IMR-90 (cell line): ENCODE results near the gene MRPS10. TPM values are rescaled to one million over a fixed set of nuclear protein-coding genes. Genes with fewer than 3 reads are reported as not detected.

Experiments used
- ATAC-seq: fragments of 200-7000 bp; cut with Tn5 transposase; 2 replicates; pipeline ENCODE4 v1.9.1; 2020; ENCODE audit warnings: low read depth, mild to moderate bottlenecking, moderate library complexity
- BruUV-seq: library from RNA; stranded (reverse); fragments of 400-500 nt; replicated peaks from 2 replicates; lab custom pipeline; 2021; lab: Mats Ljungman, UMichigan
- CTCF ChIA-PET: fragments of 300-600 bp; formaldehyde crosslinking; extraction: SDS; loops from one replicate; lab custom pipeline; 2021; ENCODE audit warnings: antibody characterized with exemption; lab: Yijun Ruan, JAX
- POLR2A ChIA-PET: fragments of 300-600 bp; sonication (Branson Sonifier 250); formaldehyde crosslinking; loops from one replicate; lab custom pipeline; 2022; ENCODE audit warnings: antibody characterized with exemption; ENCODE audit not compliant: unreplicated experiment; lab: Charles Lee
- DNase-seq: peaks from one replicate; pipeline ENCODE4 v3.0.0; 2013
- H2AFZ ChIP-seq: replicated peaks from 2 replicates; pipeline ENCODE3; 2013; ENCODE audit warnings: low read length, mild to moderate bottlenecking; ENCODE audit not compliant: poor library complexity
- H2AK5ac ChIP-seq: 2 replicates; pipeline ENCODE4 v1.6.1; 2013; ENCODE audit warnings: low read depth, low read length, inconsistent platforms
- H2AK9ac ChIP-seq: replicated peaks from 2 replicates; pipeline ENCODE3; 2013; ENCODE audit warnings: mild to moderate bottlenecking, low read depth, low read length, moderate library complexity; ENCODE audit not compliant: poor library complexity
- H2BK120ac ChIP-seq: 2 replicates; pipeline ENCODE4 v1.6.1; 2013; ENCODE audit warnings: low read depth, low read length, inconsistent platforms
- H2BK15ac ChIP-seq: 3 replicates; pipeline ENCODE4 v1.6.1; 2013; ENCODE audit warnings: low read depth, low read length, inconsistent platforms
- H2BK20ac ChIP-seq: 2 replicates; pipeline ENCODE4 v1.6.1; 2013; ENCODE audit warnings: low read depth, mild to moderate bottlenecking, inconsistent platforms, low read length, moderate library complexity
- H2BK5ac ChIP-seq: 2 replicates; pipeline ENCODE4 v1.6.1; 2013; ENCODE audit warnings: mild to moderate bottlenecking, low read depth, low read length, inconsistent platforms; ENCODE audit not compliant: poor library complexity, severe bottlenecking
- H3K14ac ChIP-seq: replicated peaks from 2 replicates; pipeline ENCODE4 v1.6.1; 2013; ENCODE audit warnings: low read depth, low read length, inconsistent platforms
- H3K18ac ChIP-seq: 2 replicates; pipeline ENCODE4 v1.6.1; 2013; ENCODE audit warnings: low read depth, low read length, control low read depth
- H3K23ac ChIP-seq: 2 replicates; pipeline ENCODE4 v1.6.1; 2013; ENCODE audit warnings: low read depth, low read length, inconsistent platforms
- H3K27ac ChIP-seq: 2 replicates; pipeline ENCODE4 v1.5.1; 2013; ENCODE audit warnings: mild to moderate bottlenecking, control low read depth, low read length; ENCODE audit not compliant: insufficient read depth
- H3K27me3 ChIP-seq: 2 replicates; pipeline ENCODE4 v1.6.1; 2013; ENCODE audit warnings: low read length; ENCODE audit not compliant: control insufficient read depth, insufficient read depth
- H3K36me3 ChIP-seq: 2 replicates; pipeline ENCODE4 v1.6.1; 2013; ENCODE audit warnings: low read length, mixed read lengths; ENCODE audit not compliant: control insufficient read depth, insufficient read depth
- H3K4ac ChIP-seq: 2 replicates; pipeline ENCODE4 v1.6.1; 2013; ENCODE audit warnings: low read depth, low read length, inconsistent platforms
- H3K4me1 ChIP-seq: 2 replicates; pipeline ENCODE4 v1.6.1; 2013; ENCODE audit warnings: low read length, mixed read lengths; ENCODE audit not compliant: control insufficient read depth, insufficient read depth
- H3K4me2 ChIP-seq: 2 replicates; pipeline ENCODE4 v1.6.1; 2013; ENCODE audit warnings: low read depth, mild to moderate bottlenecking, control low read depth, low read length, moderate library complexity
- H3K4me3 ChIP-seq: 2 replicates; pipeline ENCODE4 v1.5.1; 2013; ENCODE audit warnings: low read depth, mild to moderate bottlenecking, control low read depth, low read length, moderate library complexity; ENCODE audit not compliant: insufficient read depth
- H3K56ac ChIP-seq: 2 replicates; pipeline ENCODE4 v1.6.1; 2013; ENCODE audit warnings: low read length, inconsistent platforms; ENCODE audit not compliant: insufficient read depth; ENCODE audit errors: extremely low read depth
- H3K79me1 ChIP-seq, 2 experiments: 2 replicates each; pipeline ENCODE4 v1.6.1; 2013; ENCODE audit warnings: low read length in 2 of 2, inconsistent platforms in 1 of 2, low read depth in 1 of 2
- H3K9ac ChIP-seq: 2 replicates; pipeline ENCODE4 v1.6.1; 2013; ENCODE audit warnings: low read depth, low read length, control low read depth
- H3K9me1 ChIP-seq: 2 replicates; pipeline ENCODE4 v1.6.1; 2013; ENCODE audit warnings: low read length, inconsistent platforms; ENCODE audit not compliant: insufficient read depth
- H3K9me3 ChIP-seq: 2 replicates; pipeline ENCODE4 v1.6.1; 2013; ENCODE audit warnings: low read length; ENCODE audit not compliant: control insufficient read depth, insufficient read depth
- H4K20me1 ChIP-seq: 2 replicates; pipeline ENCODE4 v1.6.1; 2013; ENCODE audit warnings: low read length, inconsistent platforms; ENCODE audit not compliant: insufficient read depth
- H4K5ac ChIP-seq: 2 replicates; pipeline ENCODE4 v1.6.1; 2013; ENCODE audit warnings: mild to moderate bottlenecking, low read depth, low read length, control low read depth
- H4K8ac ChIP-seq, 2 experiments: 2 replicates each; pipeline ENCODE4 v1.6.1; 2013; ENCODE audit warnings: low read depth in 2 of 2, low read length in 2 of 2, control low read depth in 1 of 2, inconsistent platforms in 1 of 2
- H4K91ac ChIP-seq: 2 replicates; pipeline ENCODE4 v1.6.1; 2013; ENCODE audit warnings: low read depth, low read length, inconsistent platforms; ENCODE audit not compliant: insufficient read depth
- BHLHE40 ChIP-seq: fragments of 150-350 bp; IDR thresholded peaks from 2 replicates; pipeline ENCODE4 v1.6.1; 2016; ENCODE audit warnings: mild to moderate bottlenecking, low read depth, low read length
- CEBPB ChIP-seq: IDR thresholded peaks from 2 replicates; pipeline ENCODE4 v1.6.1; 2012; ENCODE audit warnings: low read depth, low read length, improper control_type of control experiment
- CHD1 ChIP-seq: IDR thresholded peaks from 2 replicates; pipeline ENCODE4 v1.6.1; 2012; ENCODE audit warnings: low read depth, low read length, improper control_type of control experiment
- CTCF ChIP-seq: conservative IDR thresholded peaks from 2 replicates; pipeline ENCODE4 v1.5.1; 2012; ENCODE audit warnings: mild to moderate bottlenecking, low read depth, low read length, improper control_type of control experiment
- ELK1 ChIP-seq: fragments of 150-350 bp; IDR thresholded peaks from 2 replicates; pipeline ENCODE4 v1.6.1; 2016; ENCODE audit warnings: low read depth, mild to moderate bottlenecking, low read length, moderate library complexity, borderline replicate concordance
- FOS ChIP-seq: fragments of 150-350 bp; IDR thresholded peaks from 2 replicates; pipeline ENCODE4 v1.6.1; 2016; ENCODE audit warnings: low read depth, low read length
- MAFK ChIP-seq: IDR thresholded peaks from 2 replicates; pipeline ENCODE4 v1.6.1; 2012; ENCODE audit warnings: low read depth, low read length, improper control_type of control experiment
- MAZ ChIP-seq: IDR thresholded peaks from 2 replicates; pipeline ENCODE4 v1.6.1; 2012; ENCODE audit warnings: low read depth, mild to moderate bottlenecking, low read length, improper control_type of control experiment, moderate library complexity, borderline replicate concordance
- MXI1 ChIP-seq: IDR thresholded peaks from 2 replicates; pipeline ENCODE4 v1.6.1; 2012; ENCODE audit warnings: low read depth, mild to moderate bottlenecking, low read length, moderate library complexity, borderline replicate concordance
- NFE2L2 ChIP-seq: fragments of 150-350 bp; IDR thresholded peaks from 2 replicates; pipeline ENCODE4 v1.6.1; 2016; ENCODE audit warnings: low read depth, mild to moderate bottlenecking, low read length
- POLR2A ChIP-seq: IDR thresholded peaks from 2 replicates; pipeline ENCODE4 v1.6.1; 2012; ENCODE audit warnings: mild to moderate bottlenecking, low read depth, low read length
- RAD21 ChIP-seq: IDR thresholded peaks from 2 replicates; pipeline ENCODE4 v1.6.1; 2012; ENCODE audit warnings: low read length, improper control_type of control experiment
- RCOR1 ChIP-seq: IDR thresholded peaks from 2 replicates; pipeline ENCODE4 v1.6.1; 2012; ENCODE audit warnings: mild to moderate bottlenecking, low read length, improper control_type of control experiment; ENCODE audit not compliant: insufficient replicate concordance
- RFX5 ChIP-seq: IDR thresholded peaks from 2 replicates; pipeline ENCODE4 v1.8.0; 2012; ENCODE audit warnings: low read depth, mild to moderate bottlenecking, low read length, moderate library complexity
- SMC3 ChIP-seq: fragments of 150-350 bp; IDR thresholded peaks from 2 replicates; pipeline ENCODE4 v1.6.1; 2016; ENCODE audit warnings: low read depth, mild to moderate bottlenecking, antibody characterized with exemption, low read length, moderate library complexity
- WGBS, 2 experiments: methylation state at CpG; one replicate each; pipeline versions ENCODE4 v1.1.5 to v1.1.7; 2013; ENCODE audit warnings: missing lambda C conversion rate in 2 of 2; ENCODE audit not compliant: insufficient read length in 1 of 2; ENCODE audit errors: extremely low coverage in 2 of 2; 5-methylcytosine and 5-hydroxymethylcytosine counted together
- dilution Hi-C: fragments of 300-500 bp; cut with HindIII; formaldehyde crosslinking; loops from one replicate; pipeline ENCODE4 v1.14.3; 2018; ENCODE audit warnings: low sequenced_read_pairs; ENCODE audit not compliant: unreplicated experiment
- in situ Hi-C: fragments of 300-500 bp; cut with MboI; formaldehyde crosslinking; loops from 3 replicates; pipeline ENCODE4 v1.14.3; 2019; ENCODE audit warnings: low sequenced_read_pairs, inconsistent platforms, mixed read lengths
- intact Hi-C: fragments of 100-400 bp; cut with micrococcal nuclease; formaldehyde crosslinking; loops from 2 replicates; pipeline ENCODE4 v1.10.0; 2022
- polyA plus RNA-seq, 3 experiments: library from polyadenylated mRNA; depleted of rRNA; stranded (reverse); fragments of >200 nt; gene quantifications; 2 replicates each; pipeline ENCODE4 v1.2.3, GENCODE V29; 2012; ENCODE audit warnings: low replicate concordance in 1 of 3
- total RNA-seq: library from RNA; depleted of rRNA; stranded (reverse); fragments of >200 nt; gene quantifications from 2 replicates; pipeline ENCODE4 v1.2.3, GENCODE V29; 2012
- TF ChIP-seq, protein P1 (sequence below): fragments of 150-350 bp; IDR thresholded peaks from 2 replicates; pipeline ENCODE4 v1.6.1; 2017; ENCODE audit warnings: mild to moderate bottlenecking, antibody characterized with exemption, low read length, low read depth

The MRPS10 gene
- total and polyA plus RNA-seq, 2 of the 4 experiments (the other 2 are of a cell fraction) = 28.5 to 47.0 TPM

- Histone ChIP-seq H2AK5ac (no peak overlapping the region), H4K91ac (no peak overlapping the region), H3K9me3 (no peaks in the 10 kb centered on the region), H2BK20ac (no peak overlapping the region), H4K8ac (no peak overlapping the region), H3K27ac (no peak overlapping the region), H3K36me3 (no peaks in the 10 kb centered on the region), H3K4me1 (no peaks in the 10 kb centered on the region), H2AK9ac (no peak overlapping the region), H3K27me3 (no peaks in the 10 kb centered on the region), H3K9me1 (no peaks in the 10 kb centered on the region), H3K56ac (no peak overlapping the region), H3K4ac (no peak overlapping the region), H4K5ac (no peak overlapping the region), H3K14ac (no peak overlapping the region), H2AFZ (no peak overlapping the region), H3K18ac (no peak overlapping the region), H3K4me2 (no peak overlapping the region), H3K4me3 (no peak overlapping the region), H2BK15ac (no peak overlapping the region), H3K79me1 (no peaks in the 10 kb centered on the region), H2BK120ac (no peak overlapping the region), H2BK5ac (no peak overlapping the region), H4K20me1 (no peaks in the 10 kb centered on the region), H3K9ac (no peak overlapping the region), H3K23ac (no peak overlapping the region)
- ATAC-seq (no peak), DNase-seq (peak; percentile 32)
- ChIA-PET POLR2A (no interaction called here), CTCF (no interaction called here)
- intact Hi-C loops (no loop called here), dilution Hi-C loops (no loop called here), in situ Hi-C loops (no loop called here)
- TF ChIP-seq CHD1 (no peak), MXI1 (no peak), CEBPB (no peak), SMC3 (no peak), RAD21 (no peak), CTCF (no peak), BHLHE40 (no peak), RFX5 (no peak), NFE2L2 (no peak), ELK1 (no peak), POLR2A (no peak), RCOR1 (no peak), MAFK (no peak), FOS (no peak), MAZ (no peak)
- TF ChIP-seq, protein P1, sequence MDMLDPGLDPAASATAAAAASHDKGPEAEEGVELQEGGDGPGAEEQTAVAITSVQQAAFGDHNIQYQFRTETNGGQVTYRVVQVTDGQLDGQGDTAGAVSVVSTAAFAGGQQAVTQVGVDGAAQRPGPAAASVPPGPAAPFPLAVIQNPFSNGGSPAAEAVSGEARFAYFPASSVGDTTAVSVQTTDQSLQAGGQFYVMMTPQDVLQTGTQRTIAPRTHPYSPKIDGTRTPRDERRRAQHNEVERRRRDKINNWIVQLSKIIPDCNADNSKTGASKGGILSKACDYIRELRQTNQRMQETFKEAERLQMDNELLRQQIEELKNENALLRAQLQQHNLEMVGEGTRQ = no peak
- BruUV-seq = no TSS peak
- no CpG with 5 or more reads among the region's 3 CpGs for WGBS, 2 experiments
Measured at GRCh38 chr6:42179945-42180313, 37.7 kb downstream of the MRPS10 start.
